H9 (cell line): ENCODE results near the gene MARCHF3. TPM values are rescaled to one million over a fixed set of nuclear protein-coding genes. Genes with fewer than 3 reads are reported as not detected.

Source experiments
- DNase-seq: peaks from one replicate; pipeline ENCODE4 v3.0.0-alpha.2; 2017
- H2AFZ ChIP-seq: one replicate; pipeline ENCODE4 v1.6.1; 2013; ENCODE audit warnings: mild to moderate bottlenecking, low read length, control low read depth, moderate library complexity
- H2AK5ac ChIP-seq: 2 replicates; pipeline ENCODE4 v1.6.1; 2013; ENCODE audit warnings: low read length, control low read depth, mixed read lengths; ENCODE audit not compliant: insufficient read length
- H2BK120ac ChIP-seq: one replicate; pipeline ENCODE4 v1.6.1; 2013; ENCODE audit warnings: low read depth, mild to moderate bottlenecking, low read length, control low read depth, inconsistent platforms; ENCODE audit not compliant: poor library complexity, severe bottlenecking
- H2BK12ac ChIP-seq: 2 replicates; pipeline ENCODE4 v1.6.1; 2013; ENCODE audit warnings: low read length, control low read depth, mixed read lengths, low read depth; ENCODE audit not compliant: insufficient read length
- H2BK15ac ChIP-seq: 2 replicates; pipeline ENCODE4 v1.6.1; 2013; ENCODE audit warnings: low read depth, low read length, control low read depth
- H2BK20ac ChIP-seq: one replicate; pipeline ENCODE4 v1.6.1; 2013; ENCODE audit warnings: low read depth, mild to moderate bottlenecking, low read length, control low read depth, inconsistent platforms; ENCODE audit not compliant: poor library complexity, severe bottlenecking
- H2BK5ac ChIP-seq: 2 replicates; pipeline ENCODE4 v1.6.1; 2013; ENCODE audit warnings: low read length, control low read depth, mixed read lengths; ENCODE audit not compliant: insufficient read length
- H3K14ac ChIP-seq: 2 replicates; pipeline ENCODE4 v1.6.1; 2013; ENCODE audit warnings: low read length, control low read depth; ENCODE audit not compliant: insufficient read depth
- H3K18ac ChIP-seq: 2 replicates; pipeline ENCODE4 v1.6.1; 2013; ENCODE audit warnings: low read depth, mild to moderate bottlenecking, mixed read lengths, low read length, control low read depth; ENCODE audit not compliant: insufficient read length
- H3K23ac ChIP-seq: 2 replicates; pipeline ENCODE4 v1.6.1; 2013; ENCODE audit warnings: low read length, control low read depth, mixed read lengths, low read depth; ENCODE audit not compliant: insufficient read length
- H3K23me2 ChIP-seq: 2 replicates; pipeline ENCODE4 v1.6.1; 2013; ENCODE audit warnings: low read depth, mild to moderate bottlenecking, mixed read lengths, low read length, control low read depth; ENCODE audit not compliant: insufficient read length, poor library complexity, severe bottlenecking
- H3K27ac ChIP-seq: 2 replicates; pipeline ENCODE4 v1.5.1; 2013; ENCODE audit warnings: low read length, control low read depth, mixed read lengths, low read depth; ENCODE audit not compliant: insufficient read length
- H3K27me3 ChIP-seq: 2 replicates; pipeline ENCODE4 v1.6.1; 2013; ENCODE audit warnings: low read length, control low read depth, inconsistent platforms; ENCODE audit not compliant: insufficient read depth
- H3K4ac ChIP-seq: 2 replicates; pipeline ENCODE4 v1.6.1; 2013; ENCODE audit warnings: low read depth, mild to moderate bottlenecking, control low read depth, inconsistent platforms, low read length, moderate library complexity
- H3K4me1 ChIP-seq: 2 replicates; pipeline ENCODE4 v1.6.1; 2013; ENCODE audit warnings: low read length, control low read depth, inconsistent platforms; ENCODE audit not compliant: insufficient read depth
- H3K4me2 ChIP-seq: 2 replicates; pipeline ENCODE4 v1.6.1; 2013; ENCODE audit warnings: low read length, control low read depth, mixed read lengths; ENCODE audit not compliant: insufficient read length, insufficient read depth
- H3K56ac ChIP-seq: 2 replicates; pipeline ENCODE4 v1.6.1; 2013; ENCODE audit warnings: low read depth, mild to moderate bottlenecking, mixed read lengths, low read length, control low read depth; ENCODE audit not compliant: insufficient read length
- H3K79me1 ChIP-seq: 2 replicates; pipeline ENCODE4 v1.6.1; 2013; ENCODE audit warnings: low read depth, mild to moderate bottlenecking, moderate library complexity, low read length, control low read depth, inconsistent platforms; ENCODE audit not compliant: insufficient read depth, poor library complexity, severe bottlenecking
- H3K79me2 ChIP-seq: 2 replicates; pipeline ENCODE4 v1.6.1; 2013; ENCODE audit warnings: low read length, control low read depth, inconsistent platforms; ENCODE audit not compliant: insufficient read depth
- H3K9ac ChIP-seq: 2 replicates; pipeline ENCODE4 v1.6.1; 2013; ENCODE audit warnings: low read length, control low read depth, mixed read lengths; ENCODE audit not compliant: insufficient read length; ENCODE audit errors: extremely low read depth
- H3K9me3 ChIP-seq: one replicate; pipeline ENCODE4 v1.6.1; 2013; ENCODE audit warnings: low read depth, low read length, inconsistent platforms; ENCODE audit not compliant: control insufficient read depth
- H3T11ph ChIP-seq: one replicate; pipeline ENCODE4 v1.6.1; 2013; ENCODE audit warnings: mild to moderate bottlenecking, low read length, control low read depth, inconsistent platforms
- H4K20me1 ChIP-seq: one replicate; pipeline ENCODE4 v1.6.1; 2013; ENCODE audit not compliant: control insufficient read depth, insufficient read length, insufficient read depth
- H4K5ac ChIP-seq: 2 replicates; pipeline ENCODE4 v1.6.1; 2013; ENCODE audit warnings: low read depth, mild to moderate bottlenecking, mixed read lengths, low read length, control low read depth; ENCODE audit not compliant: insufficient read length
- H4K8ac ChIP-seq: replicated peaks from 2 replicates; pipeline ENCODE4 v1.6.1; 2013; ENCODE audit warnings: low read length, control low read depth, mixed read lengths, low read depth; ENCODE audit not compliant: insufficient read length
- H4K91ac ChIP-seq: 2 replicates; pipeline ENCODE4 v1.6.1; 2013; ENCODE audit warnings: low read depth, mild to moderate bottlenecking, moderate library complexity, mixed read lengths, low read length, control low read depth; ENCODE audit not compliant: insufficient read length
- H3K27ac Mint-ChIP-seq, 3 experiments: 2 replicates in 2 of 3; 3 replicates in 1 of 3; pipeline ENCODE4 v1.8.0; 2020 to 2021; ENCODE audit warnings: mixed read lengths in 3 of 3, mild to moderate bottlenecking in 1 of 3, moderate library complexity in 1 of 3
- H3K27me3 Mint-ChIP-seq: 2 replicates; pipeline ENCODE4 v1.8.0; 2021; ENCODE audit warnings: low read depth, mild to moderate bottlenecking, moderate library complexity, mixed read lengths
- H3K36me3 Mint-ChIP-seq, 3 experiments: 2 replicates in 2 of 3; 3 replicates in 1 of 3; pipeline ENCODE4 v1.8.0; 2020 to 2021; ENCODE audit warnings: low read depth in 3 of 3, mixed read lengths in 3 of 3; ENCODE audit not compliant: insufficient read depth in 1 of 3
- H3K4me1 Mint-ChIP-seq, 2 experiments: 2 replicates each; pipeline ENCODE4 v1.8.0; 2020; ENCODE audit warnings: mixed read lengths in 2 of 2
- H3K4me3 Mint-ChIP-seq, 2 experiments: 2 replicates in 1 of 2; 3 replicates in 1 of 2; pipeline ENCODE4 v1.8.0; 2020 to 2021; ENCODE audit warnings: mild to moderate bottlenecking in 2 of 2, mixed read lengths in 2 of 2, moderate library complexity in 1 of 2
- H3K9me3 Mint-ChIP-seq, 2 experiments: 2 replicates in 1 of 2; 3 replicates in 1 of 2; pipeline ENCODE4 v1.8.0; 2020; ENCODE audit warnings: mild to moderate bottlenecking in 2 of 2, mixed read lengths in 2 of 2, moderate library complexity in 1 of 2
- CTCF ChIP-seq: fragments of 200-600 bp; sonication (generic); conservative IDR thresholded peaks from 3 replicates; pipeline ENCODE4 v1.8.0; 2021; ENCODE audit warnings: antibody characterized with exemption, mild to moderate bottlenecking
- WGBS: extraction: QIAGEN DNeasy Blood & Tissue Kit; methylation state at CpG from one replicate; pipeline ENCODE4 v1.1.7; 2013; ENCODE audit warnings: missing lambda C conversion rate, low lambda C conversion rate, mixed read lengths; ENCODE audit not compliant: insufficient read length; ENCODE audit errors: extremely low coverage; 5-methylcytosine and 5-hydroxymethylcytosine counted together
- total RNA-seq: library from RNA; stranded (reverse); gene quantifications from 2 replicates; pipeline ENCODE4 v1.2.1, GENCODE V29; 2021

The MARCHF3 gene
- total RNA-seq, 1 experiment from 2014 or later, result 17.7 TPM

- Histone ChIP-seq H3K27me3 (no peaks in the 10 kb centered on the region), H3K18ac (no peak overlapping the region), H2BK15ac (no peak overlapping the region), H2AK5ac (no peak overlapping the region), H4K91ac (no peak overlapping the region), H3K27ac (no peak overlapping the region), H2BK20ac (no peak overlapping the region), H3K9me3 (no peaks in the 10 kb centered on the region), H4K8ac (no peak overlapping the region), H4K20me1 (no peaks in the 10 kb centered on the region), H2BK12ac (no peak overlapping the region), H2BK120ac (no peak overlapping the region), H3K23ac (no peak overlapping the region), H2BK5ac (no peak overlapping the region), H3K4ac (no peak overlapping the region), H2AFZ (no peak overlapping the region), H3K4me2 (no peak overlapping the region), H3K9ac (no peak overlapping the region), H3K79me2 (0 out of 2 replicates have a peak, but pooled peaks cover 1% of the 10 kb centered on the region), H3K4me1 (no peaks in the 10 kb centered on the region; the same call in 1 of the 2 replicates), H4K5ac (no peak overlapping the region), H3K56ac (no peak overlapping the region), H3T11ph (no peak overlapping the region), H3K23me2 (no peaks in the 10 kb centered on the region), H3K14ac (no peak overlapping the region), H3K79me1 (no peaks in the 10 kb centered on the region)
- no peak for TF ChIP-seq CTCF
- Mint-ChIP-seq H3K36me3 (no peaks in the 10 kb centered on the region), H3K4me3 (no peak overlapping the region), H3K4me1 (peaks cover 9 to 11% of the 10 kb centered on the region in 2 experiments), H3K27ac (no peak overlapping the region), H3K9me3 (no peaks in the 10 kb centered on the region), H3K27me3 (no peaks in the 10 kb centered on the region)
- WGBS, result no CpG with 5 or more reads among the region's 2 CpGs
- no peak for DNase-seq
Measured at GRCh38 chr5:126965061-126965475, 65.3 kb downstream of the MARCHF3 start.
